ENCODE data around the gene GLP2R.

- TF ChIP-seq CTCF (IDR thresholded peaks at IDR 0.05 in 4 of 5, conservative IDR thresholded peaks at IDR 0.05 in 1 of 5) = no peak
- TF ChIP-seq POLR2A (IDR thresholded peaks at IDR 0.05) = no peak
Measured at GRCh38 chr17:9900044-9900594, 74.4 kb downstream of the GLP2R start.

Data from gastrocnemius medialis (tissue), 4 donors.